ENCODE results near the gene NME9.

The NME9 gene

GRCh38 chr3:138374573-138375134 lies 45.0 kb upstream of the NME9 start:
- H3K4me3 ChIP-seq (ENCODE audit: low read depth, low read length): no peak overlapping the region
- TF ChIP-seq CTCF (IDR thresholded peaks at IDR 0.05; ENCODE audit: borderline replicate concordance, insufficient read depth, low read depth, low read length): no peak

- TF ChIP-seq CTCF (IDR thresholded peaks at IDR 0.05; ENCODE audit: borderline replicate concordance, insufficient read depth, low read depth, low read length): no peak
- no peak overlapping the region for H3K4me3 ChIP-seq (ENCODE audit: low read depth, low read length)
These were observed 44.1 kb upstream of the NME9 start for GRCh38 chr3:138373736-138374094.

GRCh38 chr3:138373087-138373735 lies 43.6 kb upstream of the NME9 start:
- no peak for TF ChIP-seq CTCF (IDR thresholded peaks at IDR 0.05; ENCODE audit: borderline replicate concordance, insufficient read depth, low read depth, low read length)
- no peak overlapping the region for H3K4me3 ChIP-seq (ENCODE audit: low read depth, low read length)

GRCh38 chr3:138371070-138371965 lies 41.7 kb upstream of the NME9 start:
- no peak overlapping the region for H3K4me3 ChIP-seq (ENCODE audit: low read depth, low read length)

GRCh38 chr3:138370321-138370720 lies 40.7 kb upstream of the NME9 start:
- TF ChIP-seq CTCF (IDR thresholded peaks at IDR 0.05; ENCODE audit: borderline replicate concordance, insufficient read depth, low read depth, low read length): no peak

More at GRCh38 chr3:138371070-138371965, 41.7 kb upstream of the NME9 start:
- no peak for TF ChIP-seq CTCF (IDR thresholded peaks at IDR 0.05; ENCODE audit: borderline replicate concordance, insufficient read depth, low read depth, low read length)

GRCh38 chr3:138369151-138369900 lies 39.7 kb upstream of the NME9 start:
- no peak overlapping the region for H3K4me3 ChIP-seq (ENCODE audit: low read depth, low read length)
- no peak for TF ChIP-seq CTCF (IDR thresholded peaks at IDR 0.05; ENCODE audit: borderline replicate concordance, insufficient read depth, low read depth, low read length)

More at GRCh38 chr3:138370321-138370720, 40.7 kb upstream of the NME9 start:
- H3K4me3 ChIP-seq (ENCODE audit: low read depth, low read length): no peak overlapping the region

All from GM12875 (cell line).